Fibroblast of lung (primary cell): ENCODE measurements around the gene INHBC. TPM values are rescaled to one million over a fixed set of nuclear protein-coding genes. Genes with fewer than 3 reads are reported as not detected.
"Not testable (repeated sequence)": the region's sequence is repeated elsewhere in the genome, so short reads cannot be mapped to it uniquely, and the experiment has no call there.

ENCODE experiments used
- DNase-seq, 2 donors: peaks; one replicate each; pipeline versions ENCODE4 v3.0.0 to v3.0.0-alpha.2; 2010; ENCODE audit warnings: low read depth in 2 of 2
- H2AFZ ChIP-seq: 2 replicates; pipeline ENCODE4 v1.5.1; 2012; ENCODE audit warnings: low read length, control low read depth, inconsistent platforms
- H3K27ac ChIP-seq: 2 replicates; pipeline ENCODE4 v1.5.1; 2011; ENCODE audit warnings: low read length, control low read depth; ENCODE audit not compliant: insufficient read depth
- H3K27me3 ChIP-seq: 2 replicates; pipeline ENCODE4 v1.5.1; 2011; ENCODE audit warnings: mild to moderate bottlenecking, low read length; ENCODE audit not compliant: control insufficient read depth, insufficient read depth
- H3K36me3 ChIP-seq: 2 replicates; pipeline ENCODE4 v1.5.1; 2011; ENCODE audit warnings: low read length; ENCODE audit not compliant: control insufficient read depth, insufficient read depth
- H3K4me1 ChIP-seq: 2 replicates; pipeline ENCODE4 v1.5.1; 2011; ENCODE audit warnings: low read length; ENCODE audit not compliant: control insufficient read depth, insufficient read depth; ENCODE audit errors: extremely low read depth
- H3K4me2 ChIP-seq: 2 replicates; pipeline ENCODE4 v1.5.1; 2011; ENCODE audit warnings: low read length, control low read depth; ENCODE audit not compliant: insufficient read depth; ENCODE audit errors: extremely low read depth
- H3K4me3 ChIP-seq, 4 experiments: fragments of 200-600 bp in 1 of 4; sonication (generic) in 1 of 4; replicated peaks in 1 of 4; 2 replicates each; pipeline ENCODE4 v1.5.1; 2011 to 2016; ENCODE audit warnings: low read length in 4 of 4, low read depth in 3 of 4, mild to moderate bottlenecking in 3 of 4, control low read depth in 2 of 4, inconsistent platforms in 1 of 4, mixed read lengths in 1 of 4; ENCODE audit not compliant: insufficient read depth in 1 of 4; ENCODE audit errors: control extremely low read depth in 1 of 4
- H3K79me2 ChIP-seq: 2 replicates; pipeline ENCODE4 v1.5.1; 2012; ENCODE audit warnings: mild to moderate bottlenecking, low read length, inconsistent platforms; ENCODE audit not compliant: control insufficient read depth, insufficient read depth
- H3K9ac ChIP-seq: 2 replicates; pipeline ENCODE4 v1.5.1; 2011; ENCODE audit warnings: mild to moderate bottlenecking, low read length, control low read depth; ENCODE audit not compliant: insufficient read depth
- H3K9me3 ChIP-seq: 2 replicates; pipeline ENCODE4 v1.5.1; 2012; ENCODE audit warnings: low read depth, low read length; ENCODE audit not compliant: control insufficient read depth, insufficient read depth
- H4K20me1 ChIP-seq: 2 replicates; pipeline ENCODE4 v1.5.1; 2011; ENCODE audit warnings: low read length; ENCODE audit not compliant: control insufficient read depth, insufficient read depth; ENCODE audit errors: extremely low read depth
- CTCF ChIP-seq, 2 donors: IDR thresholded peaks in 1 of 2; conservative IDR thresholded peaks in 1 of 2; 1 replicate in 1 of 2; 2 replicates in 1 of 2; pipeline ENCODE4 v1.5.1; 2011 to 2012; ENCODE audit warnings: low read length in 2 of 2, control low read depth in 1 of 2, inconsistent platforms in 1 of 2, low read depth in 1 of 2, mild to moderate bottlenecking in 1 of 2
- EZH2 ChIP-seq: IDR thresholded peaks from 2 replicates; pipeline ENCODE4 v1.5.1; 2012; ENCODE audit warnings: low read length, control low read depth, mild to moderate bottlenecking; ENCODE audit errors: missing control alignments
- polyA plus RNA-seq, 2 donors: library from polyadenylated mRNA; depleted of rRNA in 1 of 2; stranded (reverse) in 1 of 2; unstranded in 1 of 2; fragments of >200 nt; gene quantifications; 2 replicates each; pipeline ENCODE4 v1.2.1, GENCODE V29; 2011 to 2012; ENCODE audit warnings: missing spikeins in 1 of 2
- total RNA-seq: library from RNA; depleted of rRNA; stranded (reverse); fragments of >200 nt; gene quantifications from 2 replicates; pipeline ENCODE4 v1.2.1, GENCODE V29; 2014

INHBC gene
- total and polyA plus RNA-seq, 2 donors (not counting 1 experiment from before 2014, with no cell fraction given), result 0.05 TPM; not detected in 1

GRCh38 chr12:57410534-57410933, 24.1 kb upstream of the INHBC start:
- no peaks in the 10 kb centered on the region for H3K27me3 ChIP-seq
- H3K4me1 ChIP-seq, result no peaks in the 10 kb centered on the region
- no peak for DNase-seq
- no peak overlapping the region for H3K4me2 ChIP-seq
- TF ChIP-seq EZH2 (no peak), CTCF (conservative IDR thresholded peaks at IDR 0.05 in 1 of 2, IDR thresholded peaks at IDR 0.05 in 1 of 2; ENCODE audit: low read depth in 1 of 2, low read length in 2 of 2) (no peak)
- H3K9ac ChIP-seq, result no peak overlapping the region
- H3K27ac ChIP-seq, result no peak overlapping the region
- peaks cover 4% of the 10 kb centered on the region for H3K79me2 ChIP-seq
- H3K36me3 ChIP-seq, result no peaks in the 10 kb centered on the region
- H3K9me3 ChIP-seq, result no peaks in the 10 kb centered on the region
- H3K4me3 ChIP-seq, result no peak overlapping the region
- no peaks in the 10 kb centered on the region for H4K20me1 ChIP-seq
- no peak overlapping the region for H2AFZ ChIP-seq

GRCh38 chr12:57414160-57414559, 20.4 kb upstream of the INHBC start:
- not testable (repeated sequence) for H3K36me3 ChIP-seq, H3K9ac ChIP-seq, H2AFZ ChIP-seq, H3K4me3 ChIP-seq, H3K27ac ChIP-seq, H3K4me2 ChIP-seq, H3K27me3 ChIP-seq, DNase-seq, H4K20me1 ChIP-seq, H3K4me1 ChIP-seq, H3K9me3 ChIP-seq
- H3K79me2 ChIP-seq, result peaks cover 10% of the 10 kb centered on the region

- Histone ChIP-seq H3K4me1 (no peaks in the 10 kb centered on the region), H3K9me3 (no peaks in the 10 kb centered on the region), H3K4me3 (no peak overlapping the region), H3K79me2 (peaks cover 10% of the 10 kb centered on the region), H3K4me2 (no peak overlapping the region), H3K9ac (no peak overlapping the region), H4K20me1 (no peaks in the 10 kb centered on the region), H3K27me3 (no peaks in the 10 kb centered on the region), H3K36me3 (no peaks in the 10 kb centered on the region), H3K27ac (no peak overlapping the region), H2AFZ (no peak overlapping the region)
- DNase-seq, result no peak
- TF ChIP-seq EZH2 (no peak), CTCF (conservative IDR thresholded peaks at IDR 0.05 in 1 of 2, IDR thresholded peaks at IDR 0.05 in 1 of 2; ENCODE audit: low read depth in 1 of 2, low read length in 2 of 2) (no peak)
These were observed 19.5 kb upstream of the INHBC start for GRCh38 chr12:57415088-57415487.
